Caco-2 (cell line): ENCODE data around the gene CEACAM18. TPM values are rescaled to one million over a fixed set of nuclear protein-coding genes. Genes with fewer than 3 reads are reported as not detected.

Experiments
- BruUV-seq: library from RNA; stranded (reverse); fragments of 400-500 nt; replicated peaks from 2 replicates; lab custom pipeline; 2021; lab: Mats Ljungman, UMichigan
- CTCF ChIA-PET: fragments of 300-600 bp; sonication (Branson Sonifier 250); formaldehyde crosslinking; loops from one replicate; lab custom pipeline; 2022; ENCODE audit warnings: antibody characterized with exemption; lab: Charles Lee
- POLR2A ChIA-PET: fragments of 300-600 bp; sonication (Branson Sonifier 250); formaldehyde crosslinking; loops from one replicate; lab custom pipeline; 2022; ENCODE audit warnings: antibody characterized with exemption; lab: Charles Lee
- DNase-seq, 2 experiments: peaks; one replicate each; pipeline versions ENCODE4 v3.0.0 to v3.0.0-alpha.2; 2020 to 2022
- H3K27me3 ChIP-seq: replicated peaks from 2 replicates; pipeline ENCODE4 v1.6.0; 2011; ENCODE audit warnings: low read length; ENCODE audit not compliant: control insufficient read depth, insufficient read depth
- H3K36me3 ChIP-seq: 2 replicates; pipeline ENCODE4 v1.5.1; 2011; ENCODE audit warnings: low read length; ENCODE audit not compliant: control insufficient read depth, insufficient read depth
- H3K4me1 ChIP-seq: fragments of 250-450 bp; sonication (Bioruptor Pico); 2 replicates; pipeline ENCODE4 v1.5.1; 2020; ENCODE audit warnings: mild to moderate bottlenecking
- H3K4me3 ChIP-seq: 2 replicates; pipeline ENCODE4 v1.5.1; 2011; ENCODE audit warnings: low read depth, mild to moderate bottlenecking, control low read depth, low read length
- H3K9me3 ChIP-seq: fragments of 250-450 bp; sonication (Bioruptor Pico); 2 replicates; pipeline ENCODE4 v1.5.1; 2020; ENCODE audit warnings: mild to moderate bottlenecking, moderate library complexity
- H3K27ac Mint-ChIP-seq: one replicate; pipeline ENCODE4 v1.8.0; 2022; ENCODE audit warnings: mixed read lengths; ENCODE audit not compliant: unreplicated experiment
- H3K27me3 Mint-ChIP-seq: one replicate; pipeline ENCODE4 v1.8.0; 2022; ENCODE audit warnings: mixed read lengths; ENCODE audit not compliant: insufficient read depth, unreplicated experiment
- H3K36me3 Mint-ChIP-seq: one replicate; pipeline ENCODE4 v1.8.0; 2022; ENCODE audit warnings: mild to moderate bottlenecking, mixed read lengths; ENCODE audit not compliant: insufficient read depth, unreplicated experiment
- H3K4me1 Mint-ChIP-seq: one replicate; pipeline ENCODE4 v1.8.0; 2022; ENCODE audit warnings: low read depth, mixed read lengths; ENCODE audit not compliant: unreplicated experiment
- H3K4me3 Mint-ChIP-seq: one replicate; pipeline ENCODE4 v1.8.0; 2022; ENCODE audit warnings: mild to moderate bottlenecking, moderate library complexity, mixed read lengths; ENCODE audit not compliant: unreplicated experiment
- H3K9me3 Mint-ChIP-seq: one replicate; pipeline ENCODE4 v1.8.0; 2022; ENCODE audit warnings: mixed read lengths; ENCODE audit not compliant: unreplicated experiment
- CTCF ChIP-seq, 2 experiments: fragments of 200-600 bp in 1 of 2; IDR thresholded peaks; 1 replicate in 1 of 2; 2 replicates in 1 of 2; pipeline versions ENCODE4 v1.5.1 to v1.8.0; 2011 to 2022; ENCODE audit warnings: antibody characterized with exemption in 1 of 2, control low read depth in 1 of 2, inconsistent platforms in 1 of 2, low read depth in 1 of 2, low read length in 1 of 2, mild to moderate bottlenecking in 1 of 2, moderate library complexity in 1 of 2; ENCODE audit not compliant: insufficient read depth in 1 of 2, severe bottlenecking in 1 of 2, unreplicated experiment in 1 of 2
- intact Hi-C: fragments of 100-400 bp; cut with micrococcal nuclease; formaldehyde crosslinking; loops from one replicate; pipeline ENCODE4 v1.10.0; 2022; ENCODE audit not compliant: unreplicated experiment
- total RNA-seq: library from RNA; stranded (reverse); gene quantifications from 2 replicates; pipeline ENCODE4 v1.2.3, GENCODE V29; 2022

CEACAM18 gene
- total RNA-seq, 1 experiment from 2014 or later, result not detected

GRCh38 chr19:51469162-51469561 is 9.2 kb upstream of the CEACAM18 start:
- Histone ChIP-seq H3K4me1 (peaks cover 12% of the 10 kb centered on the region), H3K9me3 (no peaks in the 10 kb centered on the region), H3K27me3 (no peaks in the 10 kb centered on the region), H3K4me3 (no peak overlapping the region), H3K36me3 (no peaks in the 10 kb centered on the region)
- ChIA-PET POLR2A (no interaction called here), CTCF (interaction anchor here (0.5 kb wide), 1 partner anchor 375 kb away, joined by 3 read pairs; no protein-coding TSS in a partner anchor)
- intact Hi-C loops, result no loop called here
- no peaks in the 10 kb centered on the region for H3K36me3 Mint-ChIP-seq
- H3K27ac Mint-ChIP-seq, result no peak overlapping the region
- no peak for TF ChIP-seq CTCF (IDR thresholded peaks at IDR 0.05; ENCODE audit: insufficient read depth in 1 of 2, low read depth in 1 of 2, low read length in 1 of 2, severe bottlenecking in 1 of 2, unreplicated experiment in 1 of 2)
- no peak overlapping the region for H3K4me3 Mint-ChIP-seq
- no peaks in the 10 kb centered on the region for H3K4me1 Mint-ChIP-seq
- no peak for DNase-seq
- no TSS peak for BruUV-seq
- H3K9me3 Mint-ChIP-seq, result no peaks in the 10 kb centered on the region
- peaks cover 14% of the 10 kb centered on the region for H3K27me3 Mint-ChIP-seq

GRCh38 chr19:51469629-51470028 is 8.7 kb upstream of the CEACAM18 start:
- no TSS peak for BruUV-seq
- Histone ChIP-seq H3K4me3 (no peak overlapping the region), H3K36me3 (no peaks in the 10 kb centered on the region), H3K4me1 (peaks cover 17% of the 10 kb centered on the region), H3K9me3 (no peaks in the 10 kb centered on the region), H3K27me3 (no peaks in the 10 kb centered on the region)
- no peak overlapping the region for H3K27ac Mint-ChIP-seq
- H3K4me1 Mint-ChIP-seq, result peaks cover 4% of the 10 kb centered on the region
- no peaks in the 10 kb centered on the region for H3K36me3 Mint-ChIP-seq
- DNase-seq, result no peak
- POLR2A ChIA-PET, result no interaction called here
- TF ChIP-seq CTCF (IDR thresholded peaks at IDR 0.05; ENCODE audit: insufficient read depth in 1 of 2, low read depth in 1 of 2, low read length in 1 of 2, severe bottlenecking in 1 of 2, unreplicated experiment in 1 of 2), result no peak
- intact Hi-C loops, result no loop called here
- H3K9me3 Mint-ChIP-seq, result no peaks in the 10 kb centered on the region
- peaks cover 12% of the 10 kb centered on the region for H3K27me3 Mint-ChIP-seq
- no peak overlapping the region for H3K4me3 Mint-ChIP-seq
- CTCF ChIA-PET, result interaction anchor here (0.5 kb wide), 1 partner anchor 191 kb away, joined by 6 read pairs; no protein-coding TSS in a partner anchor

GRCh38 chr19:51470966-51471365 is 7.4 kb upstream of the CEACAM18 start:
- Mint-ChIP-seq H3K36me3 (peaks cover 5% of the 10 kb centered on the region), H3K27ac (no peak overlapping the region), H3K4me1 (peaks cover 15% of the 10 kb centered on the region), H3K9me3 (no peaks in the 10 kb centered on the region), H3K27me3 (peaks cover 2% of the 10 kb centered on the region), H3K4me3 (no peak overlapping the region)
- Histone ChIP-seq H3K27me3 (no peaks in the 10 kb centered on the region), H3K9me3 (0 out of 2 replicates have a peak, but pooled peaks cover 2% of the 10 kb centered on the region), H3K4me1 (peaks cover 29% of the 10 kb centered on the region), H3K36me3 (no peaks in the 10 kb centered on the region), H3K4me3 (no peak overlapping the region)
- no peak for DNase-seq
- no peak for TF ChIP-seq CTCF (IDR thresholded peaks at IDR 0.05; ENCODE audit: insufficient read depth in 1 of 2, low read depth in 1 of 2, low read length in 1 of 2, severe bottlenecking in 1 of 2, unreplicated experiment in 1 of 2)
- no TSS peak for BruUV-seq
- ChIA-PET CTCF (interaction anchor here (1.0 to 1.1 kb wide), 2 partner anchors 10 to 186 kb away, joined by 3 to 5 read pairs; no protein-coding TSS in a partner anchor), POLR2A (no interaction called here)
- intact Hi-C loops, result no loop called here
